T-helper 2 cell (primary cell): ENCODE measurements around the gene CTNND1.
"Not testable (repeated sequence)": the region's sequence is repeated elsewhere in the genome, so short reads cannot be mapped to it uniquely, and the experiment has no call there.

Source experiments
- DNase-seq, 5 experiments: peaks; one replicate each; pipeline versions ENCODE4 v3.0.0 to v3.0.0-alpha.2; 2012 to 2022

Gene CTNND1

DNA sequence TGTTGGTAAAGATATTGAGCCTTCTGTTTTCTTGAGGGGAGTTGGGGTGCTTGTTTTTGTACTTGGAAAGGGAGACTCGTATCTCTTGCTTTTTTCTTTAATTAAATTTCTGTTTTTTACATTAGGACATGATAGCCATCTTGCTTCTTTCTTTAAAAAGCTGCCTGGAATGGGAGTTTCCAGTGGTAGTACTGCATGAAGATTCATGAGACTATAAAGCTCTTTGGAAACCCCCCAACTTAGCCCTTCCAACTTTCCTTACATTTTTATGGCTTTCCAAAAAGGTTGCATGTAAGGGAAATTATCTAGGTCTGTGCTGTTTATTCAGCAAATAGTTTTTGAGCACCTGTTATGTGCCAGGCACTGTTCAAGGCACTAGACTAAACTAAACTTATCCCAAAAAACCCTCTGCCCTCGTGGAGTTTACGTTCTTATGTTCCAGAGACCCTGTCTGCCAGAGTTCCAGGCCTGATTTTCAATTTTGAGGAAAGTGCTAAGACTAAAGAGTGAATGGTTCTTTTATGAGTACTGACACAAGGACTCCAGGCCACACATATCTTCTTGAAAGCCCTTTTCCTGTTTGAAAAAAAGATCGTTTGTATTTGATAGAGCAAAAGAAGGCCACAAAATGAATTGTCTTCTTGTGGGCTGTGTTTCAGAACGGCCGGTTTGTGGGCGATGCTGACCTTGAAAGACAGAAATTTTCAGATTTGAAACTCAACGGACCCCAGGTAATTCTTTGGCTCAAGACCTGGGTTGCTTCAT is 31.9 kb downstream of the CTNND1 start:
- DNase-seq: peak in 1 of 5 experiments; percentile 5

DNA sequence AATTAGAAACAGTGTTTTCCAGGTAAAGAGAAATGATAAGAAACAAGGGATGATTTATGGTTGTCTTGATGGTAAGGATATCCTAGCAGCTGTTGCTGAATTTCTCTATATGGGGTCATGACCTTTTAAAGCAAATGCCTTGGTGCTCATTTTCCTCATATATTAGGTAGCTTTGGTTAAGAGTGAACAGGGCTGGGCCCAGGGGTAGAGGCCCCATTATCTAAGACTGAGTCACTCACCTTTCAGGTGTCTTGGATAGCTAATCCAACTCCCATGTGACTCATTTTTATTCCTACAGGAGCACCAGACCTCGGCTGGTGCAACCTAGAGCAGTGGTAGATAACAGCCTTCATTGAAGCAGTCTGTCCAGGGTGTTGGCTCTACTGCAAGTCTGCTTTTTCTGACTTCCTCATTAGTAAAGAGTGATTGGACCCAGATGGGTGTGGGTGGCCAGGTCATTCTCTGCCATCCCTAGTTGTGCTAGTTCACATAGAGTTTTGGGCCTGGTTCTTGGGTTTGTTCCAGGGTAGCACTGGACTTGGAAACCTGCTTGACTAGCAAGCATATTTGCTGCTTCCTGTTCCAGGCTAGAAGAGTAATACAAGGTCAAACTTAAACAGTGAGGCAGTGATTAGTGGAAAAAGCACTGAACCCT is 37.4 kb downstream of the CTNND1 start:
- DNase-seq: no peak

DNA sequence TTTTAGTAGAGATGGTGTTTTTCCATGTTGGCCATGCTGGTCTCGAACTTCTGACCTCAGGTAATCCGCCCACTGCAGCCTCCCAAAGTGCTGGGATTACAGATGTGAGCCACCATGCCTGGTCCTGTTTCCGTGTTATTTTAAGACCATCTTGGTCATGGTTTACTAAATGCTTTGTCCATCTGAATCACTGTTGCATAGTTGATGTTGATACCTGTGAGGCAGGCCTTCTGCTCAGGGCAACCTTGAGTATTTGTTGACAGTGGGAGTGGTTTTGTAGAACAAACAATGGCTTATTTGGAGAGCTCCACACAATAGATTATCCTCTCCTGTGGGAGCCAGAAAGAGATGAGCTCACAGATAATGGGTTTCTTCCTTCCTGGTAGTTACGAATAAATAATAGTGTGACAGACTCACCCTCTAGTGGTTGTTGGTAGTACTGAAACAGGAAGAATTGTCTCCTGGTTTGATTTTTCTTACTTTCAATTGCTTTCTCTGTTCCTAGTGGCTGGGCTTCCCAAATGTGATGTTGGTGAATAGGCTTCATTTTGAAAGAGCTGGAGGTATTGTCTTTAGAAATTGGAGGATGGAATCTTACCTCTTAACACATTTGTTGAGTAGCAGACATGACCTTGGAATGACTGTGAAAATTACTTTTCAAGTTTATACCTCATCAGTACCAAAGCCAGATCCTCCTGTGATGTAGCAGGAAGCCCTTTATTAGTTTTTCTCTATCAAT is 39.0 kb downstream of the CTNND1 start:
- peak in 2 of 5 experiments; percentile 48 to 66 for DNase-seq

DNA sequence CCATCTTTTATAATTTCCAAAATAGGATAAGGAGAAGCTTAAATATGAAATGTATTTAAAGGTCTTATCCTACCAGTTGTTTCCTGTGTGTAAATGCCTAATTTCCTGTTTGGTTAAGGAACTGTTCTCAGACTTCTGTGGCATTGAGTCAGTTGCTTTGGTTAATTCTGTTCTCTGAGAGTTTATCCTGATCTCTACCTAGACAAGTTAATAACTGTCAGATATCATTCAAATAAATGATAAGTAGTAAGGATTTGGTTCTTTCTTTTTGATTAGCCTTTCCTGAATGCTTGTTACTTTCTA is 39.5 kb downstream of the CTNND1 start:
- peak in 1 of 5 experiments; percentile 11 for DNase-seq

DNA sequence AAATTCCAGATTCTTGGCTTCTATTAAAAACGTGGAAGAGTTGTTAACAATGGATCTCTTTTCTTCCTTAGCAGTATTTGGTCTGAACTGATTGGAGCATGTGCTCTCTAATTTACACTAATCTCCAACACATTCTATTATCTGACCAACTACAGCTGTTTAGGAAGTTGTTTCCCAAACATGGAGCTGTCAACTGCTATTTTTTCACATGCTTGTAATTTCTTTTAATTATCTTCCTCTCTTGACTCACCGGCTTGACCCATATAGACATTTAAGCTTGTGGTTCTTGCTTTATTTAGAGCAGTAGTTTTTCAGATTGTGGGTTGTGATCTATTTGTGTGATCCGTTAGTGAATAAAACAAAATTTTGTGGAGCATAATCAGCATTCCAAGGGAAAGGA is 40.8 kb downstream of the CTNND1 start:
- DNase-seq: no peak

DNA sequence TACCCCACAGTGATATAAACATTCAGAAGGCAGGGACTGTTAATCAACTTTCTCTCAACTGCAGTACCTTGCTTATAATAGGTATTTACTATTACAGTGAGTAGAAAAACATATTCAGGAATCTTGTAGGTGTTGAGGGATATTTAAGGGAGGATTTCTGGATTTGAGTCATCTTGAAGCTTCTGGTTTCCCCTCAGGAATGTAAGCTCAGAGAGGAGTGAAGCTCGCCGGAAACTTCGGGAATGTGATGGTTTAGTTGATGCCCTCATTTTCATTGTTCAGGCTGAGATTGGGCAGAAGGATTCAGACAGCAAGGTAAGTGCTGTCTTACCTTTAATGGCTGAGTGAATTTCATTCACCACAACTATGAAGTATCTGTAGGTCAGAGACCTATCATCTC is 42.9 kb downstream of the CTNND1 start:
- no peak for DNase-seq

DNA sequence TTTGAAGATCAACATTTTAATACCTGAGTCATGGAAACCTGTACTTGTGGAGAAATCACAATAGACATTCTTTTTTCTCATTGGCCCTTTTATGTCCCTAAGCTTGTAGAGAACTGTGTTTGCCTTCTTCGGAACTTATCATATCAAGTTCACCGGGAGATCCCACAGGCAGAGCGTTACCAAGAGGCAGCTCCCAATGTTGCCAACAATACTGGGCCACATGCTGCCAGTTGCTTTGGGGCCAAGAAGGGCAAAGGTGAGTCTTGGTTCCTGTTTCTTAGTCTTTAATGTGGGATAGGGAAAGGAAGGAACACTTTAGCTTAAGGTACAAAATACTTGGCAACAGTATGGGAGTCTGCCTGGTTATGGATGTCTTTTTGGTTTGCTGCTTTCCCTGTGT is 44.2 kb downstream of the CTNND1 start:
- no peak for DNase-seq

DNA sequence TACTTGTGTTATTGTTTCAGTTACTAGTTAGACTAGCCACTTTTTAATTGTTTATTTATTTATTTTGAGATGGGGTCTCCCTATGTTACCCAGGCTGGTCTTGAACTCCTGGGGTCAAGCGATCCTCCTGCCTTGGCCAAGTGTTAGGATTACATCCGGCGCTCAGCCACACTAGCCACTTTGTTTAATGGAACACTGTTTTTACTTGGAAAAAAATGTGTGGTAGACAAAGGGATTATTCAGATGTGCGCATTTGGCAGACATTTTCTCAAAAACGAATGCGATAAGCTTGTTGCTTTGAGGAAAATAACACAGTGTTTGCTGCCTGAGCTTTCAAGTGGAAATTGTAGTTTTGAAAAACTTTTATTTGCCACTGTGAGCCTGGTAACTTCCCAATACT is 51.0 kb downstream of the CTNND1 start:
- DNase-seq: no peak

DNA sequence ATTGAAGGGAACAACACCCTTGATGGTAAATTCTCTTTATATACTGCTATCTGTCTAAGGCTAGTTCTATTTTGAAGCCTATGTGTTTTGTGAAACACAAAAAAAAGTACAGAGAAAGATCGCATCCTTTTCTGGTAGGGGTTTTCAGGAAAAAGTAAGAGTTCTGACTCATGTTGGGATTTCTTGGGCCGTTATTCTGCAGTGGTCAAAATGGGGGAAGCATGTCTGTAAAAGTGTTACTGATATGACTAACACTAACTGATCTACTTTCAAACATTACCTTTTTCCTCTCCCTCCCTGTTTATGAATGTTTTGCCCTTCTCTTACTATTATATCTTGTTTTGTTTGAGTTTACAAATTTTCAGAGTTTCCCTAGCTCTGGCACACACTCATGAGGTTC is 53.9 kb downstream of the CTNND1 start:
- DNase-seq: peak in 1 of 5 experiments; percentile 27

DNA sequence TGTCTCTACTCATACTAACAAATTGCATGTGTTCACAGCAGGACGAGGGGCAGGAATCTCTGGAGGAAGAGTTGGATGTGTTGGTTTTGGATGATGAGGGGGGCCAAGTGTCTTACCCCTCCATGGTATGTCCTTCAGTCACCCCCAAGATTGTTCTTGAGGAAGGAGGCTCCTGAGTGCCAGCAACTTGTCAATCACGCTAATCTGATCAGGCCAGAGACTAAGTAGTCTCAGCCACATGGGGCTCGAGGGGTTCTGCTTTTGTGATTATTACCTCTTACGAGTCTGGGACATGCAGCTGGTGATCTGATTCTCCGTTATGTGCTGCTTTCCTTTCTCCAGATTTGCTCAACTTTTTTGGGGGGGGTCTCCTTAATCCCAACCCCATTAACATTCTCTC is 54.3 kb downstream of the CTNND1 start:
- no peak for DNase-seq

DNA sequence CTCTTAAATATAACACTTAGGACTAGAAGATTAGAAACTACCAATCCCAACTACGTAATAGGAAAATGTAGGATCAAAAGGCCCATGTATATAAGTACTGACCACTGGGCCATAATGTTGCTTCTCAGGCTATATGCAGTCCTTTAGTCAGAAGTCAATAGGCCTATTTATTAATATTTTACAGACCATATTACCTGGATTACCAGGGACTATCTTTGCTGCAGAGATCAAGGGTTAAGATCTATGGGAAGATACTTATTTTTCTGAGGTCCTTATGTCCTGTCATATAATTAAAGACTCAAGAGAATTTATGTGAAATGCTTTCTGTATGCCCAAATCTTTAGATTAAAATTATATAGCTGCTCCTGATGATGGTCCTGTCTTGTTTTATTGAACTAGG is 57.2 kb downstream of the CTNND1 start:
- no peak for DNase-seq

DNA sequence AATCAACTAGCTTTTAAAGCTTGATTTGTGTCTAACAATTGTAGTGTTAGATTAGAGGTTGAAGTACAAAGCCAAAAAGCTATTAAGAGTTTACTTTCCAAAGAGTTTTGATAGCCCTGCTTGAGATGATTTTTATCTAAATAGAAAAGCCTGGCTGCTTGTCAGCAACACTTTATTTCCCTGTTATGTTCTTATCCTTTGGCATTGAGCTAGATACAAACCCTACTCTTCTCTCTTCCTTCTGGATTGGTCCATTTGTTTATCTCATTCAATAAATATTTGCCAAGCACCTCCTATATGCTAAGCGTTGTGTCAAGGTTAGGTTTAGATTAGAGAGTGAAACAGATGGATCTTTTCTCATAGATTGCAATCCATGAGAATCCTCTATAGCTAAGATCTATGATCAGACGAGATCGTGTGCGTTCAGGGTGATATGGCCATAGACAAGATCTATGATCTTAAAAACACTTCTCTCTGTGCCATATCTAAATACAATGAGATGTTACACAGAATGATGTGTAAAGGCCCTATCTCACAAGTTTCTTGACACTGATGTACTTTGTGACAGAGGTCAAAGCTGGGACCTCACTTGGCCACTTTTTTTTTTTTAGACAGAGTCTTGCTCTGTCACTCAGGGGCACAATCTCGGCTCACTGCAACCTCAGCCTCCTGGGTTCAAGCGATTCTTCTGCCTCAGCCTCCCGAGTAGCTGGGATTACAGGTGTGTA is 57.8 kb downstream of the CTNND1 start:
- DNase-seq: no peak

DNA sequence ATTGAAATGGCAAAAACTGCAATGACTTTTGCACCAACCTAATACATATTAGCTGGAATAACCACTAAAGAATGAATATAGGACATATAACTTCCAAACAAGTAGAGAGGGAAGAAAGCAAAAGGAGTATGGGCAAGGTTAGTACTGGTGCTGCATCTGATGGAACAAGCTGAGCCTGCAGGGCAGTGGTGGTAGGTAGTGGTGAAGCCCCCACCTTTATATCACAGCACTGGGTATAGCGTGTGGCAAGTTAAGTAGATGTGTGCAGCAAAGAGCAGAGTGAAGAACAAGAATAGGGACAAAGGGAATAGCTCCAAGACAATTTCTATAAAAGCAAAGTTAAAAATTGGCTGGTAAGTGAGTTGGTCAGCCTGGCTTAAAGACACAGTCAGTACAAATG is 62.3 kb downstream of the CTNND1 start:
- DNase-seq: no peak

DNA sequence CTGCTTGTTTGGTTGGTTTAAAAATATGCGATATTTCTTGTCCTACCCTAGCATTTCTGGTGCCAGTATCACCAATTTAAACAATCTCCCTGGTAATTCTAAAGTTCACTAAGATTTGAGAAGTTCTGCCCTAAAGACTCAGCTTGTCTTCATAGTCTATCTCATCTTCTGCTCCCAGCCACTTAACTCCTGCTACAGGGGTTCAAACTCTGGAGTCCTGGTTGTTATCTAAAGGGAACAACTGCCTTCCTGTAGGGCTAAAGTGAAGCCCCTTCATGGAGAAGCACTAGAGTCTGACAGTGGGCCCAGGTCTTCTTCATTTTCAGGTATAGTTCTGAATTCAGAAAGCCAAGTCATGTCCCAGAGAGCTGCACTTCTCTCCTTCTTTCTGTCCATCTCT is 73.2 kb downstream of the CTNND1 start:
- DNase-seq: no peak

DNA sequence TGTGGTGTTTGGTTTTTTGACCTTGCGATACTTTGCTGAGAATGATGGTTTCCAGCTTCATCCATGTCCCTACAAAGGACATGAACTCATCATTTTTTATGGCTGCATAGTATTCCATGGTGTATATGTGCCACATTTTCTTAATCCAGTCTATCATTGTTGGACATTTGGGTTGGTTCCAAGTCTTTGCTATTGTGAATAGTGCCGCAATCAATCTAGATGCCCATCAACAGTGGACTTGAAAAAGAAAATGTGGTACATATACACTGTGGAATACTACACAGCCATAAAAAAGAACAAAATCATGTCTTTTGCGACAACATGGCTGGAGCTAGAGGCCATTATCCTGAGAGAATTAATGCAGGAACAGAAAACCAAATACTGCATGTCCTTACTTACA is 77.0 kb downstream of the CTNND1 start:
- DNase-seq: not testable (repeated sequence)

DNA sequence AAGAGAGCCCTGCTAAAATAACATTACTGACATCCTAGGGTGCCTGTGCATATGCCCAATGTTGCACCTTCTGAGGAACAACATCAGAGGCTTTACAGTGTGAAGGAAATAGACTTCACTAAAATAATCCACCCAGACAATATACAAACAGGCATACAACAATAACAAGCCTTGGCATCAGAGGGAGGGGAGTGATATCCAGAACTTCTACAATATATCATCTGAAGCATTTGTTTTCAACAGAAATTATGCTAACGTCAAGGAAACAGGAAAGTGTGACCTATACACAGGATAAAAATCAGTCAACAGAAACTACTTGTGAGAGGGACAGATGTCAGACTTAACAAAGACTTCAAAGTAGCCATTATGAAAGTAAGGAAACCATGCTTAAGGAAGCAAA is 81.3 kb downstream of the CTNND1 start:
- DNase-seq: no peak

DNA sequence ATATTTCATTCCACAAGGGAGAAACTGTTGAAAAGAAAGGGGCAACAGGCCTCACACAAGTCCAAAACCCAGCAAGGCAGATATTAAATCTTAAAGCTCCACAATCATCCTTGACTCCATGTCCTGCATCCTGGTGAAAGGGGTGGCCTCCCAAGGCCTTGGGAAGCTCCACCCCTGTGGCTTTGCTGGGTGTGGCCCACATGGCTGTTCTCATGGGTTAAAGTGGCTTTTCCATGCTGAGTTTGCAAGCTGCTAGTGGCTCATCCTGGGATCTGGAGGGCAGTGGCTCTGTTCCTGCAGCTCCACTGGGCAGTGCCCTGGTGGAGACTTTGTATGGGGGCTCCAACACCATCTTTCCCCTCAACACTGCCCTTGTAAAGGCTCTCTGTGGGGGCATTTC is 106.4 kb downstream of the CTNND1 start:
- DNase-seq: no peak

DNA sequence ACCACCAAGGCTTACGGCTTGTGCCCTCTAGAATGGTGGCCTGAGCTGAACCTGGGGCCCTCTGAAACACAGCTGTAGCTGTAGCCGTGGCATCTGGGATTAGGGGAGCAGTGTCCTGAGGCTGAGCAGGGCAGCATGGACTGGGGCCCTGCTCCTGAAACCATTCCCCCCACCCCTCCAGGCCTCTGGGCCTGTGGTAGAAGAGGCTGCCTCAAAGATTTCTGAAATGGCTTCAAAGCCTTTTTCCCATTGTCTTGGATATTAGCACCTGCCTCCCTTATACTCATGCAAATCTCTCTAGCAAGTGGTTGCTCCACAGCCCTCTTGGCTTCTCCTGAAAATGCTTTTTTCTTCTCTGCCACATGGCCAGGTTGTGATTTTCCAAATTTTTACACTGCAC is 106.9 kb downstream of the CTNND1 start:
- no peak for DNase-seq
